H1 (cell line): Measurements from ENCODE around the gene TMED10. TPM values are rescaled to one million over a fixed set of nuclear protein-coding genes. Genes with fewer than 3 reads are reported as not detected.

ENCODE experiments used
- CTCF ChIA-PET: fragments of 300-600 bp; sonication (Branson Sonifier 250); formaldehyde crosslinking; loops from one replicate; lab custom pipeline; 2021; ENCODE audit not compliant: partially characterized antibody; lab: Charles Lee
- POLR2A ChIA-PET: fragments of 300-600 bp; sonication (Branson Sonifier 250); formaldehyde crosslinking; loops from one replicate; lab custom pipeline; 2021; ENCODE audit warnings: inconsistent platforms; ENCODE audit not compliant: partially characterized antibody; lab: Charles Lee
- DNase-seq, 2 experiments: peaks; one replicate each; pipeline versions ENCODE4 v3.0.0 to v3.0.0-alpha.2; 2010 to 2022; ENCODE audit warnings: low spot score in 2 of 2, low read depth in 1 of 2, mixed read lengths in 1 of 2
- FAIRE-seq: peaks from 2 replicates; lab custom pipeline; 2011; peaks lifted over from hg19 to GRCh38; lab: Jason Lieb, UNC
- H2AFZ ChIP-seq: 2 replicates; pipeline ENCODE4 v1.8.1; 2012; ENCODE audit warnings: low read length, inconsistent platforms
- H2AK5ac ChIP-seq: 2 replicates; pipeline ENCODE4 v1.6.1; 2013; ENCODE audit warnings: low read depth, low read length
- H2BK120ac ChIP-seq: replicated peaks from 2 replicates; pipeline ENCODE3; 2013; ENCODE audit warnings: low read depth, low read length, inconsistent platforms
- H2BK12ac ChIP-seq: 2 replicates; pipeline ENCODE4 v1.6.1; 2013; ENCODE audit warnings: low read depth, low read length
- H2BK15ac ChIP-seq: 2 replicates; pipeline ENCODE4 v1.6.1; 2013; ENCODE audit warnings: low read length
- H2BK20ac ChIP-seq: 2 replicates; pipeline ENCODE4 v1.6.1; 2013; ENCODE audit warnings: low read length
- H2BK5ac ChIP-seq: 2 replicates; pipeline ENCODE4 v1.6.1; 2013; ENCODE audit warnings: low read depth, low read length
- H3K14ac ChIP-seq: 2 replicates; pipeline ENCODE4 v1.6.1; 2013; ENCODE audit warnings: inconsistent platforms; ENCODE audit not compliant: insufficient read length
- H3K18ac ChIP-seq: 2 replicates; pipeline ENCODE4 v1.6.1; 2013; ENCODE audit warnings: low read length; ENCODE audit errors: extremely low read depth
- H3K23ac ChIP-seq: 2 replicates; pipeline ENCODE4 v1.6.1; 2013; ENCODE audit warnings: inconsistent platforms; ENCODE audit not compliant: insufficient read length
- H3K23me2 ChIP-seq: 2 replicates; pipeline ENCODE4 v1.6.1; 2013; ENCODE audit warnings: low read depth, low read length
- H3K27ac ChIP-seq: 2 replicates; pipeline ENCODE4 v1.6.1; 2011; ENCODE audit warnings: low read depth, low read length, inconsistent platforms
- H3K27me3 ChIP-seq, 4 experiments: replicated peaks in 1 of 4; 1 replicate in 1 of 4; 2 replicates in 3 of 4; pipeline versions ENCODE4 v1.6.1 to v1.8.1; 2011 to 2013; ENCODE audit warnings: low read length in 3 of 4, mild to moderate bottlenecking in 3 of 4, inconsistent platforms in 2 of 4, mixed read lengths in 2 of 4, moderate library complexity in 1 of 4; ENCODE audit not compliant: control insufficient read depth in 3 of 4, insufficient read depth in 3 of 4; ENCODE audit errors: extremely low read depth in 1 of 4
- H3K36me3 ChIP-seq, 4 experiments: 2 replicates each; pipeline versions ENCODE4 v1.6.1 to v1.8.1; 2011 to 2013; ENCODE audit warnings: mild to moderate bottlenecking in 4 of 4, low read length in 3 of 4, moderate library complexity in 2 of 4, control low read depth in 1 of 4, inconsistent platforms in 1 of 4; ENCODE audit not compliant: insufficient read depth in 4 of 4, control insufficient read depth in 2 of 4
- H3K4ac ChIP-seq: replicated peaks from 2 replicates; pipeline ENCODE3; 2013; ENCODE audit warnings: low read length, low read depth, mixed read lengths, inconsistent platforms; ENCODE audit not compliant: insufficient read length
- H3K4me1 ChIP-seq, 4 experiments: replicated peaks in 1 of 4; 1 replicate in 1 of 4; 2 replicates in 3 of 4; pipeline versions ENCODE4 v1.6.1 to v1.8.1; 2011 to 2013; ENCODE audit warnings: low read length in 3 of 4, inconsistent platforms in 2 of 4, mixed read lengths in 1 of 4; ENCODE audit not compliant: insufficient read depth in 4 of 4, control insufficient read depth in 3 of 4
- H3K4me2 ChIP-seq, 2 experiments: 2 replicates each; pipeline versions ENCODE4 v1.6.1 to v1.8.1; 2011 to 2013; ENCODE audit warnings: low read depth in 2 of 2, low read length in 2 of 2, control low read depth in 1 of 2, inconsistent platforms in 1 of 2, mild to moderate bottlenecking in 1 of 2; ENCODE audit not compliant: insufficient read depth in 1 of 2
- H3K4me3 ChIP-seq, 4 experiments: fragments of 200-600, 300-600 bp in 1 of 4; sonication (generic), shearing (Covaris generic), sonication (Bioruptor Twin) in 1 of 4; 2 replicates each; pipeline versions ENCODE4 v1.5.1 to v1.8.1; 2011 to 2016; ENCODE audit warnings: low read length in 4 of 4, low read depth in 3 of 4, control low read depth in 2 of 4, inconsistent platforms in 2 of 4, mild to moderate bottlenecking in 2 of 4, mixed read lengths in 1 of 4, moderate library complexity in 1 of 4; ENCODE audit not compliant: insufficient read depth in 2 of 4; ENCODE audit errors: extremely low read depth in 1 of 4
- H3K56ac ChIP-seq: replicated peaks from 2 replicates; pipeline ENCODE3; 2013; ENCODE audit warnings: low read depth, mild to moderate bottlenecking, mixed read lengths, low read length, inconsistent platforms; ENCODE audit not compliant: insufficient read length
- H3K79me1 ChIP-seq: 2 replicates; pipeline ENCODE4 v1.6.1; 2013; ENCODE audit warnings: low read depth, low read length, control low read depth
- H3K79me2 ChIP-seq, 2 experiments: 2 replicates each; pipeline versions ENCODE4 v1.6.1 to v1.8.1; 2012 to 2013; ENCODE audit warnings: low read length in 2 of 2, mild to moderate bottlenecking in 2 of 2, inconsistent platforms in 1 of 2; ENCODE audit not compliant: insufficient read depth in 2 of 2, control insufficient read depth in 1 of 2
- H3K9ac ChIP-seq, 4 experiments: replicated peaks in 1 of 4; 1 replicate in 1 of 4; 2 replicates in 3 of 4; pipeline versions ENCODE4 v1.6.1 to v1.8.1; 2011 to 2013; ENCODE audit warnings: low read depth in 3 of 4, low read length in 3 of 4, control low read depth in 2 of 4, mild to moderate bottlenecking in 2 of 4, moderate library complexity in 2 of 4, inconsistent platforms in 1 of 4; ENCODE audit errors: extremely low read depth in 1 of 4
- H3K9me3 ChIP-seq, 2 experiments: 2 replicates each; pipeline versions ENCODE4 v1.6.1 to v1.8.1; 2012 to 2013; ENCODE audit warnings: mild to moderate bottlenecking in 2 of 2, moderate library complexity in 2 of 2, control low read depth in 1 of 2, inconsistent platforms in 1 of 2, low read depth in 1 of 2, low read length in 1 of 2, mixed read lengths in 1 of 2; ENCODE audit not compliant: insufficient read depth in 2 of 2
- H4K20me1 ChIP-seq, 2 experiments: replicated peaks in 1 of 2; 2 replicates each; pipeline versions ENCODE3 to v1.8.1; 2011 to 2013; ENCODE audit warnings: inconsistent platforms in 2 of 2, low read length in 2 of 2, mild to moderate bottlenecking in 1 of 2; ENCODE audit not compliant: insufficient read depth in 2 of 2, control insufficient read depth in 1 of 2
- H4K5ac ChIP-seq: 2 replicates; pipeline ENCODE4 v1.6.1; 2013; ENCODE audit warnings: low read length, low read depth, mixed read lengths, inconsistent platforms; ENCODE audit not compliant: insufficient read length
- H4K8ac ChIP-seq: 2 replicates; pipeline ENCODE4 v1.8.0; 2013; ENCODE audit warnings: mild to moderate bottlenecking, moderate library complexity, low read length, inconsistent platforms; ENCODE audit not compliant: insufficient read depth; ENCODE audit errors: extremely low read depth
- H4K91ac ChIP-seq: replicated peaks from 2 replicates; pipeline ENCODE3; 2013; ENCODE audit warnings: low read length, mixed read lengths, inconsistent platforms; ENCODE audit not compliant: insufficient read length
- EZH2 ChIP-seq: fragments of 200-600 bp; sonication (generic); IDR thresholded peaks from 2 replicates; pipeline ENCODE4 v1.7.1; 2012; ENCODE audit warnings: low read depth, mild to moderate bottlenecking, moderate library complexity, low read length, inconsistent platforms; ENCODE audit not compliant: severe bottlenecking
- POU5F1 ChIP-seq: IDR thresholded peaks from 2 replicates; pipeline ENCODE4 v1.6.1; 2011; ENCODE audit warnings: low read depth, mild to moderate bottlenecking, low read length, moderate library complexity
- RXRA ChIP-seq: IDR thresholded peaks from 2 replicates; pipeline ENCODE4 v1.6.1; 2011; ENCODE audit warnings: low read depth, mild to moderate bottlenecking, low read length, moderate library complexity; ENCODE audit not compliant: insufficient read depth
- WGBS, 2 experiments: shearing (Covaris generic) in 1 of 2; methylation state at CpG; one replicate each; pipeline versions ENCODE4 v1.1.6 to v1.1.7; 2013 to 2015; ENCODE audit warnings: low lambda C conversion rate in 2 of 2, mixed read lengths in 2 of 2, inconsistent platforms in 1 of 2, low coverage in 1 of 2, missing lambda C conversion rate in 1 of 2; ENCODE audit not compliant: insufficient replicate concordance in 2 of 2, insufficient coverage in 1 of 2, insufficient read length in 1 of 2; ENCODE audit errors: extremely low coverage in 1 of 2, missing lambda C conversion rate in 1 of 2; 5-methylcytosine and 5-hydroxymethylcytosine counted together
- polyA plus RNA-seq, 7 experiments: library from polyadenylated mRNA; depleted of rRNA in 3 of 7; stranded (reverse) in 5 of 7; unstranded in 2 of 7; fragments of >200 nt in 5 of 7; fragments of 200-250 nt in 2 of 7; gene quantifications; 1 replicate in 5 of 7; 2 replicates in 1 of 7; 4 replicates in 1 of 7; pipeline versions ENCODE4 v1.2.1 to v1.2.3, GENCODE V29; 2011 to 2013; ENCODE audit warnings: missing spikeins in 2 of 7, mixed read lengths in 2 of 7
- total RNA-seq: library from RNA; stranded (reverse); fragmentation: NEBNext Ultra II Directional; extraction: Animal tissue kit (Norgen Biotek cat#: 25700); gene quantifications from 2 replicates; pipeline ENCODE4 v1.2.1, GENCODE V29; 2021

TMED10 gene
- total and polyA plus RNA-seq, 2 of the 8 experiments (the other 6 are each of a cell fraction or from before 2014, with no cell fraction given), result 218 to 250 TPM

DNA sequence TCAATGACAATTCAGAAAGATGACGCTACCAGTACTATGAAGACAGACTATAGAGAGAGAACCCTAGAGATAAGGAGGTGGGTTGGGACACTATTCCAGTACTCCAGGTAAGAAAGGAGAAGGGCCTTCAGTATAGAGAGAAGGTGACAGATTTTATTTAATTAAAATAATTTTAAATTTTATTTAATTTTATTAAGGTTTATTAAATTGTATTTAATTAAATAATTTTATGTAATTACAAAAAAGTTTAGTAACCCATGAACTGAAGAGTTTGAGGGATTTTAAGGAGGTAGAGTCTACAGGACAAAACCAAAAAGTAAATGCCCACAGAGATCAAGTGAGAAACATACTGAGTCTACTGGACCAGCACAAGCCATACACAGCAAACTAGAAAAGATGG, 20.3 kb downstream of the TMED10 start:
- Histone ChIP-seq H3K18ac (no peak overlapping the region), H3K9me3 (no peaks in the 10 kb centered on the region), H2AFZ (no peak overlapping the region), H3K4ac (no peak overlapping the region), H3K4me3 (no peak overlapping the region), H3K9ac (no peak overlapping the region), H3K27me3 (no peaks in the 10 kb centered on the region), H3K4me1 (peaks cover 0 to 3% (median 0%) of the 10 kb centered on the region in 4 experiments; a peak in 3 of 7 replicates), H2BK15ac (no peak overlapping the region), H4K20me1 (peaks cover 2 to 6% of the 10 kb centered on the region in 2 experiments), H2AK5ac (no peak overlapping the region), H3K27ac (no peak overlapping the region), H2BK5ac (no peak overlapping the region), H4K5ac (no peak overlapping the region), H3K36me3 (no peaks in the 10 kb centered on the region; a peak in 3 of 8 replicates), H3K79me2 (peaks cover 4 to 52% of the 10 kb centered on the region in 2 experiments; a peak in 3 of 4 replicates), H3K56ac (no peak overlapping the region), H4K91ac (no peak overlapping the region), H3K23ac (no peak overlapping the region), H3K23me2 (no peaks in the 10 kb centered on the region), H2BK12ac (no peak overlapping the region), H3K14ac (no peak overlapping the region), H4K8ac (no peak overlapping the region), H3K4me2 (no peak overlapping the region), H2BK120ac (no peak overlapping the region), H2BK20ac (no peak overlapping the region), H3K79me1 (no peaks in the 10 kb centered on the region; the same call in 1 of the 2 replicates)
- POLR2A ChIA-PET, result interaction anchor here (1.2 to 1.4 kb wide), 2 partner anchors 13 to 28 kb away, joined by 3 read pairs; no protein-coding TSS in a partner anchor
- CTCF ChIA-PET, result interaction anchor here (1.4 to 3.7 kb wide), 2 partner anchors 14 to 140 kb away, joined by 4 to 14 read pairs; no protein-coding TSS in a partner anchor
- FAIRE-seq (no peak), DNase-seq (no peak)
- 95% methylated on average over 1 of the region's 1 CpG; no CpG with 5 or more reads in 1 of the 2 experiments for WGBS, 2 experiments
- no peak for TF ChIP-seq EZH2
- no peak for TF ChIP-seq POU5F1
- TF ChIP-seq RXRA, result no peak
